KOPT-K1 (cell line): ENCODE data around the gene MS4A4A.
"Not testable (repeated sequence)": the region's sequence is repeated elsewhere in the genome, so short reads cannot be mapped to it uniquely, and the experiment has no call there.

Experiments
- H3K27ac ChIP-seq: fragments of 200-600 bp; sonication (generic); 2 replicates; pipeline ENCODE4 v1.5.1; 2016; ENCODE audit warnings: antibody characterized with exemption, mild to moderate bottlenecking, low read depth, low read length; ENCODE audit not compliant: poor library complexity, severe bottlenecking
- H3K36me3 ChIP-seq: fragments of 200-600 bp; sonication (generic); 2 replicates; pipeline ENCODE4 v1.5.1; 2017; ENCODE audit warnings: antibody characterized with exemption, mild to moderate bottlenecking, low read length, moderate library complexity; ENCODE audit not compliant: insufficient read depth
- H3K9me3 ChIP-seq: fragments of 200-600 bp; sonication (generic); 2 replicates; pipeline ENCODE4 v1.5.1; 2017; ENCODE audit warnings: antibody characterized with exemption, low read length, mild to moderate bottlenecking; ENCODE audit not compliant: insufficient read depth, poor library complexity, severe bottlenecking

MS4A4A gene

GRCh38 chr11:60281485-60281884 is 1.0 kb downstream of the MS4A4A start:
- H3K36me3 ChIP-seq = no peaks in the 10 kb centered on the region
- no peak overlapping the region for H3K27ac ChIP-seq
- no peaks in the 10 kb centered on the region for H3K9me3 ChIP-seq

DNA sequence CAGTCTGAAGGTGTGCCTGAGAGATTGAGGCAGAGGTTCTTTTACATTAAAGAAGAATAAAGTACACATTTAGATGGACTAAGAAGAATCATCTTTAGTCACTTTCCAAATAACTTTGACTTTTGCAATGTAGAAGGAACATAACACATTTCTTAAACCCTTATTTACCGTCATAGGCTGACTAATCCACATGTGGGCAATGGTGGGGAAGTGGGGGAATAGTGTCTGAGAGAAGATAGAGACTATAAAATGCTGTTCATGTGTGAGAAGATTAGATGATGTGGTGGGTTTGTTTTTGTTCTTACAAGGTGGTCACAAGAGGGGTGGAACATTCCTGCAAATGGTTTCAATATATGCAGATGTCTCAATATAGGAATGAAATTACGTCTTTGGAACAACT is 1.8 kb downstream of the MS4A4A start:
- H3K36me3 ChIP-seq = no peaks in the 10 kb centered on the region
- no peak overlapping the region for H3K27ac ChIP-seq
- no peaks in the 10 kb centered on the region for H3K9me3 ChIP-seq

- H3K27ac ChIP-seq, H3K36me3 ChIP-seq, H3K9me3 ChIP-seq: not testable (repeated sequence)
These were observed 5.1 kb downstream of the MS4A4A start for GRCh38 chr11:60285411-60286126.

GRCh38 chr11:60288531-60288930 is 8.1 kb downstream of the MS4A4A start:
- Histone ChIP-seq H3K27ac (no peak overlapping the region), H3K9me3 (no peaks in the 10 kb centered on the region), H3K36me3 (no peaks in the 10 kb centered on the region)

GRCh38 chr11:60292145-60292544 is 11.7 kb downstream of the MS4A4A start:
- H3K36me3 ChIP-seq = no peaks in the 10 kb centered on the region
- H3K27ac ChIP-seq = no peak overlapping the region
- no peaks in the 10 kb centered on the region for H3K9me3 ChIP-seq

DNA sequence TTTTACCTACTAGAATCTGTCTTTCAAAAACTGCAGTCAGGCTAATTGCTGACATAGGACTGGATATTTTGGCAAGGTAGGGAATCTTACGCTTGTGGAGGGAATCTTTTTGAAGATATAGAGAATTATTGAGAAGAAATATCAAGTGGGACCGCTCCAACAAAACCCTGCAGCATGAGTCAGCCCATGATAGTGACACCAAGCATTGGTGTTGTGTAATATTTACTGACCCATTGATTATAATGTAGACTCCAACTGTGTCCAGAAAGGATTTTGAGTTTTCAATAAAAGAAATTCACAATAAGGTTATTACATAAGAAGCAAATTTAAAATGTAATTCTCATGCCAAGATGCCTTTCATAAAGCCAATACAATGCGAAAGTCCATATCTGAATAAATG is 20.7 kb downstream of the MS4A4A start:
- Histone ChIP-seq H3K27ac (no peak overlapping the region), H3K36me3 (no peaks in the 10 kb centered on the region), H3K9me3 (no peaks in the 10 kb centered on the region)

- H3K9me3 ChIP-seq, H3K36me3 ChIP-seq, H3K27ac ChIP-seq: not testable (repeated sequence)
These were observed 21.4 kb downstream of the MS4A4A start for GRCh38 chr11:60301884-60302283.

DNA sequence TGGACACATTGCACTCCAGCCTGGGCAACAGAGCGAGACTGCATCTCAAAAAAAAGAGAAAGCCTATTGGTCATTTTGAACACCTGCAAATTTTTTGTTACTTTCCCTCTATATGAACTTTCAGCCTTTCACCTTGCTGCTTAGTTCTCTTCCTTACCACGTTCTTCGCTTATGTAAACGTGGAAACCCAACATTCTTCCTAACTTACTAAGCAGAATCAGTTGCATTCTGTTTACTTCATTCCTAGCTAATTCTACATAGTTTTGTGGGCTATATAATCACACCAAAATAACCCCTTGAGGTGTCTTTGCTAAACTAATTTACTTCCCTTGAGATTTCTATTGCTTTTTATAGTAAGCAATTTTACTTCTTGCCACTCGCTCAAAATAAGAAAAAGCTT is 23.2 kb downstream of the MS4A4A start:
- Histone ChIP-seq H3K27ac (no peak overlapping the region), H3K36me3 (no peaks in the 10 kb centered on the region), H3K9me3 (no peaks in the 10 kb centered on the region)

DNA sequence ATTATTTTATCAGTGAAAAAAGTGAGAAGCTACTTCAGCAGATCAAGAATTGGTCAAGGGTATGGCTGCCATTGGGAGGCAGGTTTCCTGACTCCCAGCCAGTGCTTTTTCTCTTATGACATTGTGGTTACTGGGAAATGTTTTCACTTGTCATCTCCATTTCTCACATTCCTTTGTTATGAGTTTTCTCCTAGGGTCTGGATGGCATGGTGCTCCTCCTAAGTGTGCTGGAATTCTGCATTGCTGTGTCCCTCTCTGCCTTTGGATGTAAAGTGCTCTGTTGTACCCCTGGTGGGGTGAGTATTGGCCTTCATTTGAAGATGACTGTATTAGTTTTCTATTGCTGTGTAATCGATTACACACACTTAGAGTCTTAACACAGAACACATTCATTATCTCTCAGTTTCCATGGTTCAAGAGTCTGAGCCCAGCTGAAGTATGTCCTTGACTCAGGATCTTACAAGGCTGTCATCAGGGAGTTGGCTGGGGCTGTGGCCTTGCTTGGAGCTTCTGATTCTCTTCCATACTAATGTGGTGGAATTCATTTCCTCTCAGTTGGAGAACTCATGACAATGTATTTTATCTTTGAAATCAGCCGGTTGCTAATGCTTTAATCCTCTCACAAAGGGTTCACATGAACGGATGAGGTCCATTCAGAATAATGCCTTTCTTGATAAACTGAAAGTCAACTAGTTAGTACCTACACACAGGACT is 25.6 kb downstream of the MS4A4A start:
- H3K36me3 ChIP-seq = no peaks in the 10 kb centered on the region
- no peak overlapping the region for H3K27ac ChIP-seq
- H3K9me3 ChIP-seq = no peaks in the 10 kb centered on the region

DNA sequence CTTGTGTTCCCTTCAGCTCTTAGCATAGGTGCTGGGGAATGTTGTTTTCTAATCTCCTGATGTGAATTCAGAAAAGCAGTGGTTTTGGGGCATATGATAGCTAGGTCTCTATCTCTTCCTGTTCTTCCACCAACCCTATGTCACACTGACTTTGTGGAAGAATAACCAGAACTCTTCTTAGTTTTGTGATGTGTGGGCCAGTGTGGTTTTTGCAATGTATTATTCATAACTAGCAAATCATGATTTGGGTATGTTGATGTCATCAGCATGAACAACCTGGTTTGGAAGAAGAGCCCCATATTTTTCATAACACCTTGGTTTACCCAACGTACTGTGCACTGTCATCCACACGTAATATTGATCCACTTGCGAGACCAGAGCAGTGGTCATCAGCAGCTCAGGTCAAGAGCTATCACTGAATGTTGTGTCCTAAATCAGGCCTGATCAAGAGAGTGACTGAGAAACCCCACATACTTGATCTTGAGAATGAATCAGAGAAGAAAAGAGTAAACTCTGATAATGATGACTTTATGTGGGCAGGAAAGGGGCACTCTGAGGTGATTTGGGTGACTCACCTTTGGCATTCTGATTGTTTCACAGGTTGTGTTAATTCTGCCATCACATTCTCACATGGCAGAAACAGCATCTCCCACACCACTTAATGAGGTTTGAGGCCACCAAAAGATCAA is 27.2 kb downstream of the MS4A4A start:
- Histone ChIP-seq H3K27ac (no peak overlapping the region), H3K36me3 (no peaks in the 10 kb centered on the region), H3K9me3 (no peaks in the 10 kb centered on the region)

DNA sequence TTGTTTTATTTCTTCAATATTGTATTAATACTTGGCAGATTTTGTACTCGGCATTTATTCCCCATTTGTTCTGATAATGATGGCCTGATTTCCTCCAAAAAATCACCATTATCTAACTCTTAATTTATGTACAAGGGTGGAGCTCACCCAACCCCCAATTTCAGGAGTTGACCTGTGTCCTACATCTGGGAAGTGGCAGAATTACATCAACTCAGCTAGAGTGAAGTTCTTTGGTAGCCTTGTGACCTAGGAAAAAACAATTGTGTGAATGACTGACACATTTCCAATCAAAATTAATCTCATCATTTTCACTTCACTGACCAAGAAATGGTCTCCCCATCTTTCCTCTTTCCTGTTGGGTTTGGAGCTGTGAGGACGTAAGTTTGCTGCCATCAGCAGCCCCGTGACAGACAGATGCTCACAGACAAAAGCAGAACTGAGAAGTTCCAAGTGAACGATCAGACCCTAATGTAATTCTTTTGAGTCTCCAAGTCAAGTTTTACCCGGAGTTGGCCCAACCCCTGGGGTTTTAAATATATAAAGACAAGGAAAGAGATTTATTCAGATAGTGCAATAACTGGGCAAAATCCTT is 30.0 kb downstream of the MS4A4A start:
- no peaks in the 10 kb centered on the region for H3K9me3 ChIP-seq
- no peaks in the 10 kb centered on the region for H3K36me3 ChIP-seq
- H3K27ac ChIP-seq = no peak overlapping the region

- no peak overlapping the region for H3K27ac ChIP-seq
- no peaks in the 10 kb centered on the region for H3K9me3 ChIP-seq
- H3K36me3 ChIP-seq = no peaks in the 10 kb centered on the region
These were observed 34.3 kb downstream of the MS4A4A start for GRCh38 chr11:60314635-60315321.

GRCh38 chr11:60315871-60316270 is 35.4 kb downstream of the MS4A4A start:
- Histone ChIP-seq H3K36me3 (no peaks in the 10 kb centered on the region), H3K27ac (no peak overlapping the region), H3K9me3 (peaks cover 7% of the 10 kb centered on the region)

DNA sequence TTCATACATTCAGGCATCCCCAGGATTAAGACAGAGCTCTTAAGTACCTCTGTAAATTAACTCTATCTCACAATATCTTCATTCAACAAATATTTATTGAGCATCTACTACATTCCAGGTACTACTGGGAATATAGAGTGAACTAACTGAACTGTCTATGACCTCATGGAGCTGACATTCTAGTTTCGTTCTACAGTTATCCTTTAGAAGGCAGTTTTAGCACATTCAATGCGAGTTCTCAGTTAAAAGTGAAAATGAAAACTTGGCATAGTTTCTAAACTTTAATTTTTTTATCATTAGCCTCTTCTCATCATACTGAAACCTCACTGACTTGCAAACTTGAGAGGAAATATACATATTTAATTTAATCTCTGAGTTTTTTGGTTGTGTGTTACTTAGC is 35.9 kb downstream of the MS4A4A start:
- Histone ChIP-seq H3K9me3 (peaks cover 7% of the 10 kb centered on the region), H3K27ac (no peak overlapping the region), H3K36me3 (no peaks in the 10 kb centered on the region)

GRCh38 chr11:60318726-60319125 is 38.3 kb downstream of the MS4A4A start:
- no peaks in the 10 kb centered on the region for H3K36me3 ChIP-seq
- no peak overlapping the region for H3K27ac ChIP-seq
- peaks cover 7% of the 10 kb centered on the region for H3K9me3 ChIP-seq
